Measurements from ENCODE around the gene CDS1.
A peak's percentile ranks its signal among the peaks of the same experiment; 100 is the strongest.

The CDS1 gene

GRCh38 chr4:84677995-84678394 lies 95.1 kb downstream of the CDS1 start:
- DNase-seq, result no peak

GRCh38 chr4:84678976-84679744 lies 96.2 kb downstream of the CDS1 start:
- DNase-seq, result no peak

GRCh38 chr4:84680956-84681355 lies 98.0 kb downstream of the CDS1 start:
- DNase-seq, result no peak

- peak; percentile 87 for DNase-seq
These were observed 98.8 kb downstream of the CDS1 start for GRCh38 chr4:84681486-84682274.

- peak; percentile 6 for DNase-seq
These were observed 99.7 kb downstream of the CDS1 start for GRCh38 chr4:84682661-84683060.

- DNase-seq, result peak; percentile 87
These were observed 100.3 kb downstream of the CDS1 start for GRCh38 chr4:84683064-84683850.

GRCh38 chr4:84684361-84684760 lies 101.4 kb downstream of the CDS1 start:
- DNase-seq, result no peak

- DNase-seq, result no peak
These were observed 102.2 kb downstream of the CDS1 start for GRCh38 chr4:84685105-84685504.

GRCh38 chr4:84688605-84689004 lies 105.7 kb downstream of the CDS1 start:
- DNase-seq, result no peak

GRCh38 chr4:84689197-84689596 lies 106.3 kb downstream of the CDS1 start:
- DNase-seq, result no peak

GRCh38 chr4:84690481-84690880 lies 107.6 kb downstream of the CDS1 start:
- DNase-seq, result no peak

- peak; percentile 85 for DNase-seq
These were observed 108.3 kb downstream of the CDS1 start for GRCh38 chr4:84691170-84691691.

- no peak for DNase-seq
These were observed 108.9 kb downstream of the CDS1 start for GRCh38 chr4:84691800-84692199.

GRCh38 chr4:84697159-84697558 lies 114.2 kb downstream of the CDS1 start:
- no peak for DNase-seq

- no peak for DNase-seq
These were observed 114.8 kb downstream of the CDS1 start for GRCh38 chr4:84697615-84698201.

GRCh38 chr4:84699001-84699671 lies 116.2 kb downstream of the CDS1 start:
- peak; percentile 34 for DNase-seq

Measured in inflammatory macrophage treated with lipopolysaccharide for 4 hours (primary cell).